Keratinocyte (primary cell): Measurements from ENCODE around the gene CBFA2T3. TPM values are rescaled to one million over a fixed set of nuclear protein-coding genes. Genes with fewer than 3 reads are reported as not detected.

Experiments
- DNase-seq: peaks from one replicate; pipeline ENCODE4 v3.0.0-alpha.2; 2011; ENCODE audit warnings: low read depth, missing footprints, low spot score
- FAIRE-seq: peaks from 2 replicates; lab custom pipeline; 2011; peaks lifted over from hg19 to GRCh38; lab: Jason Lieb, UNC
- H2AFZ ChIP-seq: 2 replicates; pipeline ENCODE4 v1.6.0; 2012; ENCODE audit warnings: low read length, control low read depth, inconsistent platforms; ENCODE audit not compliant: control insufficient read depth
- H3K27ac ChIP-seq: 2 replicates; pipeline ENCODE4 v1.5.1; 2011; ENCODE audit warnings: low read length; ENCODE audit not compliant: control insufficient read depth, insufficient read depth
- H3K27me3 ChIP-seq: 3 replicates; pipeline ENCODE4 v1.6.0; 2011; ENCODE audit warnings: low read length; ENCODE audit not compliant: control insufficient read depth, insufficient read depth; ENCODE audit errors: extremely low read depth
- H3K36me3 ChIP-seq, 2 experiments: 2 replicates in 1 of 2; 3 replicates in 1 of 2; pipeline ENCODE4 v1.5.1; 2011; ENCODE audit warnings: low read length in 2 of 2, mild to moderate bottlenecking in 1 of 2; ENCODE audit not compliant: control insufficient read depth in 2 of 2, insufficient read depth in 2 of 2; ENCODE audit errors: extremely low read depth in 1 of 2
- H3K4me1 ChIP-seq: 3 replicates; pipeline ENCODE4 v1.5.1; 2011; ENCODE audit warnings: low read length; ENCODE audit not compliant: control insufficient read depth, insufficient read depth; ENCODE audit errors: extremely low read depth
- H3K4me2 ChIP-seq: 3 replicates; pipeline ENCODE4 v1.6.0; 2011; ENCODE audit warnings: low read depth, low read length; ENCODE audit not compliant: control insufficient read depth, insufficient read depth; ENCODE audit errors: extremely low read depth
- H3K4me3 ChIP-seq, 3 experiments: fragments of 200-600 bp in 1 of 3; sonication (generic) in 1 of 3; 2 replicates in 2 of 3; 3 replicates in 1 of 3; pipeline ENCODE4 v1.5.1; 2011 to 2016; ENCODE audit warnings: low read length in 3 of 3, mild to moderate bottlenecking in 3 of 3, control low read depth in 2 of 3, inconsistent platforms in 1 of 3, low read depth in 1 of 3, mixed read lengths in 1 of 3, mixed run types in 1 of 3, moderate library complexity in 1 of 3; ENCODE audit not compliant: control insufficient read depth in 2 of 3, insufficient read depth in 2 of 3; ENCODE audit errors: extremely low read depth in 1 of 3
- H3K79me2 ChIP-seq: 2 replicates; pipeline ENCODE4 v1.6.0; 2012; ENCODE audit warnings: low read length; ENCODE audit not compliant: control insufficient read depth, insufficient read depth
- H3K9ac ChIP-seq: 3 replicates; pipeline ENCODE4 v1.6.0; 2011; ENCODE audit warnings: low read length; ENCODE audit not compliant: control insufficient read depth, insufficient read depth; ENCODE audit errors: extremely low read depth
- H3K9me1 ChIP-seq: 3 replicates; pipeline ENCODE4 v1.6.0; 2011; ENCODE audit warnings: low read length; ENCODE audit not compliant: control insufficient read depth, insufficient read depth; ENCODE audit errors: extremely low read depth
- H3K9me3 ChIP-seq: 2 replicates; pipeline ENCODE4 v1.5.1; 2012; ENCODE audit warnings: low read depth, low read length; ENCODE audit not compliant: control insufficient read depth
- H4K20me1 ChIP-seq: 3 replicates; pipeline ENCODE4 v1.6.0; 2011; ENCODE audit warnings: low read length; ENCODE audit not compliant: control insufficient read depth, insufficient read depth; ENCODE audit errors: extremely low read depth
- EZH2 ChIP-seq: IDR thresholded peaks from one replicate; pipeline ENCODE4 v1.6.1; 2012; ENCODE audit warnings: inconsistent platforms, mild to moderate bottlenecking, low read length, moderate library complexity
- dilution Hi-C: fragments of 300-500 bp; cut with MboI; formaldehyde crosslinking; loops from one replicate; pipeline ENCODE4 v1.7.0; 2020; ENCODE audit warnings: low sequenced_read_pairs; ENCODE audit not compliant: extremely low pct_ligation_motif_present
- polyA plus RNA-seq, 5 experiments: library from polyadenylated mRNA; depleted of rRNA in 3 of 5; stranded (reverse) in 3 of 5; stranded (forward) in 1 of 5; unstranded in 1 of 5; fragments of >200 nt; gene quantifications; 1 replicate in 1 of 5; 2 replicates in 3 of 5; 3 replicates in 1 of 5; pipeline versions ENCODE4 v1.2.1 to v1.2.3, GENCODE V29; 2011 to 2012; ENCODE audit warnings: missing spikeins in 2 of 5, low read depth in 1 of 5, low replicate concordance in 1 of 5
- TF ChIP-seq, protein P1 (sequence below), 3 experiments: IDR thresholded peaks in 1 of 3; conservative IDR thresholded peaks in 1 of 3; optimal IDR thresholded peaks in 1 of 3; 2 replicates in 2 of 3; 3 replicates in 1 of 3; pipeline versions ENCODE3 to v1.5.1; 2011; ENCODE audit warnings: low read length in 3 of 3, mild to moderate bottlenecking in 3 of 3, moderate library complexity in 2 of 3, control low read depth in 1 of 3, inconsistent platforms in 1 of 3; ENCODE audit not compliant: insufficient read depth in 2 of 3; ENCODE audit errors: extremely low read depth in 1 of 3

Gene CBFA2T3
- polyA plus RNA-seq, 1 donor (not counting 4 experiments of a cell fraction or from before 2014, with no cell fraction given): 0.08 TPM

DNA sequence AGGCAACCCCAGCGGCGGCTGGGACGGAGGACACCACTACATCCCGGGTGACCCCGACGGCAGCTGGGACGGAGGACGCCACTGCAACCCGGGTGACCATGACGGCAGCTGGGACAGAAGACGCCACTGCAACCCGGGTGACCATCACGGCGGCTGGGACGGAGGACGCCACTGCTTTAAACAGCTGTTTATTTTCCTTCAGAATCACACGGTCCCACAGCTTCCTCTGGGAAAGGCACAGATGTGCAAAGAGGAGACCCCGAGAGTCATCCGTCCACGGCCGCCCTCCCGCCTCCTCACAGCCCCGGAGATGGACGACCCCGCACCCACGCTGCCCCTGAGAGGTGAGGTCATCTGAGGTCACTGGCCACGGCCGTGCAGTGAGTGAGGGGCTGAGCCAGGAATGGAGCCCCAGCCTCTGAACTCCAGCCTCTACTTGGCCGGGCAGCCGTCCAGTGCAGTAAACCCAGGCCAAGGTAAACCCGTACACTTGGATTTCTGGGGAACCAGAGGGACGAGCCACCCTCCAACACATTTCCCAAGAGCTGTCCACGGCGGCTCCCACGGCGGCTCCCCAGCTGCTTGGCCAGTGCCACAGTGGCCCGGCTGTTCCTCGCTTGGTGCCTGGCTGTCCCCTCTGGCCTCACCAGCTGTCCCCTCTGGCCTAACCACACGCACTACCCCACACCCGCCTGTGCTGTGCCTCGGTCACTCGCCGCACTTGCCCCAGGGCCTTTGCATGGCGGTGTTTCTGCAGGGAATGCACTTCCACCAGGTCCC, 67.4 kb downstream of the CBFA2T3 start:
- no peak overlapping the region for H3K4me3 ChIP-seq
- H3K27ac ChIP-seq: no peak overlapping the region
- H3K4me1 ChIP-seq: peaks cover 15% of the 10 kb centered on the region
- FAIRE-seq (no peak), DNase-seq (no peak)
- no peaks in the 10 kb centered on the region for H3K9me1 ChIP-seq
- H4K20me1 ChIP-seq: no peaks in the 10 kb centered on the region
- no peak overlapping the region for H3K9ac ChIP-seq
- TF ChIP-seq EZH2: no peak
- TF ChIP-seq, protein P1, sequence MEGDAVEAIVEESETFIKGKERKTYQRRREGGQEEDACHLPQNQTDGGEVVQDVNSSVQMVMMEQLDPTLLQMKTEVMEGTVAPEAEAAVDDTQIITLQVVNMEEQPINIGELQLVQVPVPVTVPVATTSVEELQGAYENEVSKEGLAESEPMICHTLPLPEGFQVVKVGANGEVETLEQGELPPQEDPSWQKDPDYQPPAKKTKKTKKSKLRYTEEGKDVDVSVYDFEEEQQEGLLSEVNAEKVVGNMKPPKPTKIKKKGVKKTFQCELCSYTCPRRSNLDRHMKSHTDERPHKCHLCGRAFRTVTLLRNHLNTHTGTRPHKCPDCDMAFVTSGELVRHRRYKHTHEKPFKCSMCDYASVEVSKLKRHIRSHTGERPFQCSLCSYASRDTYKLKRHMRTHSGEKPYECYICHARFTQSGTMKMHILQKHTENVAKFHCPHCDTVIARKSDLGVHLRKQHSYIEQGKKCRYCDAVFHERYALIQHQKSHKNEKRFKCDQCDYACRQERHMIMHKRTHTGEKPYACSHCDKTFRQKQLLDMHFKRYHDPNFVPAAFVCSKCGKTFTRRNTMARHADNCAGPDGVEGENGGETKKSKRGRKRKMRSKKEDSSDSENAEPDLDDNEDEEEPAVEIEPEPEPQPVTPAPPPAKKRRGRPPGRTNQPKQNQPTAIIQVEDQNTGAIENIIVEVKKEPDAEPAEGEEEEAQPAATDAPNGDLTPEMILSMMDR (optimal IDR thresholded peaks at IDR 0.05 in 1 of 3, IDR thresholded peaks at IDR 0.05 in 1 of 3, conservative IDR thresholded peaks at IDR 0.05 in 1 of 3; ENCODE audit: extremely low read depth in 1 of 3, insufficient read depth in 2 of 3, low read length in 3 of 3): no peak
- peaks cover 24% of the 10 kb centered on the region for H3K27me3 ChIP-seq
- no peak overlapping the region for H2AFZ ChIP-seq
- H3K9me3 ChIP-seq: no peaks in the 10 kb centered on the region
- dilution Hi-C loops: no loop called here
- H3K36me3 ChIP-seq: no peaks in the 10 kb centered on the region
- H3K4me2 ChIP-seq: no peak overlapping the region
- no peaks in the 10 kb centered on the region for H3K79me2 ChIP-seq

DNA sequence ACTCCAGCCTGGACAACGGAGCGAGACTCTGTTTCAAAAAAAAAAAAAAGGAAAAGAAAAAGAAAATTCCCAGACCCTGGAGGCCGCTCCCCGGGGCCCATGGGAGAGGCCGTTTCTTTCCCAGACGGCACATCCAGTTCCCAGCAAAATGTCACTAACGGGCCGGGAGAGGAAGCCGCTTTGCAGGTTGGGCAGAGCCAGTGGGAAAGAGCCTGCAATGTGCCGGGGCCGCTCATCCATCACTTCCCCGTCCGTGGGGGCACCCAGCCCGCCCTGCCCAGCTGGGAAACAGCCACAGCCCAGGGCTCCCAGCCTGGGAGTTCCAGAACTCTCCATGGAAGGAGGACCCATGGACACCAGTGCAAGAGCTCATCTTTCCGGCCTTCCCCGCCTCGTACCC, 68.7 kb downstream of the CBFA2T3 start:
- no peaks in the 10 kb centered on the region for H3K79me2 ChIP-seq
- H2AFZ ChIP-seq: no peak overlapping the region
- H3K36me3 ChIP-seq: no peaks in the 10 kb centered on the region
- dilution Hi-C loops: no loop called here
- H3K27me3 ChIP-seq: peaks cover 27% of the 10 kb centered on the region
- H4K20me1 ChIP-seq: no peaks in the 10 kb centered on the region
- no peaks in the 10 kb centered on the region for H3K9me3 ChIP-seq
- TF ChIP-seq, protein P1 (optimal IDR thresholded peaks at IDR 0.05 in 1 of 3, IDR thresholded peaks at IDR 0.05 in 1 of 3, conservative IDR thresholded peaks at IDR 0.05 in 1 of 3; ENCODE audit: extremely low read depth in 1 of 3, insufficient read depth in 2 of 3, low read length in 3 of 3): no peak
- TF ChIP-seq EZH2: no peak
- H3K9ac ChIP-seq: no peak overlapping the region
- H3K27ac ChIP-seq: no peak overlapping the region
- no peaks in the 10 kb centered on the region for H3K9me1 ChIP-seq
- H3K4me2 ChIP-seq: no peak overlapping the region
- DNase-seq (no peak), FAIRE-seq (no peak)
- no peak overlapping the region for H3K4me3 ChIP-seq
- H3K4me1 ChIP-seq: peaks cover 15% of the 10 kb centered on the region
